ENCODE results near the gene ATP2C2.

- TF ChIP-seq BHLHE40 (IDR thresholded peaks at IDR 0.05; ENCODE audit: low read length) (no peak), POLR2A (conservative IDR thresholded peaks at IDR 0.05) (no peak)
Observed at GRCh38 chr16:84471966-84472365, 103.6 kb downstream of the ATP2C2 start.

Measured in K562 (cell line).